Measurements from ENCODE around the gene MYMX.
"Not testable (repeated sequence)": the region's sequence is repeated elsewhere in the genome, so short reads cannot be mapped to it uniquely, and the experiment has no call there.

The MYMX gene

GRCh38 chr6:44194326-44194725 is 22.4 kb upstream of the MYMX start:
- CTCF ChIA-PET, result interaction anchor here (1.0 to 1.8 kb wide), 3 partner anchors 13 to 22 kb away, joined by 3 to 4 read pairs (median 3); no protein-coding TSS in a partner anchor
- H3K4me1 ChIP-seq (ENCODE audit: control extremely low read depth in 1 of 4, control insufficient read depth in 4 of 4, insufficient read depth in 4 of 4, low read length in 3 of 4), result peaks cover 0 to 7% (median 6%) of the 10 kb centered on the region in 4 experiments
- H3K27me3 ChIP-seq (replicated peaks in 2 of 5; ENCODE audit: control insufficient read depth in 4 of 5, insufficient read depth in 5 of 5, low read length in 4 of 5), result no peaks in the 10 kb centered on the region
- no peak overlapping the region for H3K27ac ChIP-seq (ENCODE audit: insufficient read depth in 1 of 2, low read depth in 1 of 2, low read length in 2 of 2, poor library complexity in 1 of 2, severe bottlenecking in 2 of 2)
- POLR2A ChIA-PET, result no interaction called here
- 92% methylated on average over 3 of the region's 5 CpGs for WGBS (ENCODE audit: insufficient coverage)
- no peaks in the 10 kb centered on the region for H3K9me3 ChIP-seq (ENCODE audit: control extremely low read depth in 1 of 5, control insufficient read depth in 4 of 5, insufficient read depth in 2 of 5, low read depth in 1 of 5, low read length in 4 of 5)
- no peak overlapping the region for H3K4me3 ChIP-seq (ENCODE audit: control insufficient read depth in 1 of 7, extremely low read depth in 1 of 7, insufficient read depth in 4 of 7, low read depth in 2 of 7, low read length in 6 of 7)
- no peaks in the 10 kb centered on the region for H3K36me3 ChIP-seq (ENCODE audit: control insufficient read depth in 4 of 4, insufficient read depth in 4 of 4, low read length in 3 of 4)
- no peak for DNase-seq

GRCh38 chr6:44196351-44196750 is 20.4 kb upstream of the MYMX start:
- H3K9me3 ChIP-seq (ENCODE audit: control extremely low read depth in 1 of 5, control insufficient read depth in 4 of 5, insufficient read depth in 2 of 5, low read depth in 1 of 5, low read length in 4 of 5); H3K27ac ChIP-seq (ENCODE audit: insufficient read depth in 1 of 2, low read depth in 1 of 2, low read length in 2 of 2, poor library complexity in 1 of 2, severe bottlenecking in 2 of 2); DNase-seq; H3K36me3 ChIP-seq (ENCODE audit: control insufficient read depth in 4 of 4, insufficient read depth in 4 of 4, low read length in 3 of 4); POLR2A ChIA-PET; H3K4me3 ChIP-seq (ENCODE audit: control insufficient read depth in 1 of 7, extremely low read depth in 1 of 7, insufficient read depth in 4 of 7, low read depth in 2 of 7, low read length in 6 of 7); H3K27me3 ChIP-seq (replicated peaks in 2 of 5; ENCODE audit: control insufficient read depth in 4 of 5, insufficient read depth in 5 of 5, low read length in 4 of 5): not testable (repeated sequence)
- CTCF ChIA-PET, result interaction anchor here (1.3 to 1.8 kb wide), 2 partner anchors 18 to 38 kb away, joined by 3 to 4 read pairs; no protein-coding TSS in a partner anchor
- WGBS (ENCODE audit: insufficient coverage), result 96% methylated on average over 11 of the region's 11 CpGs
- peaks cover 0 to 18% (median 16%) of the 10 kb centered on the region in 4 experiments for H3K4me1 ChIP-seq (ENCODE audit: control extremely low read depth in 1 of 4, control insufficient read depth in 4 of 4, insufficient read depth in 4 of 4, low read length in 3 of 4)

- Histone ChIP-seq H3K36me3 (ENCODE audit: control insufficient read depth in 4 of 4, insufficient read depth in 4 of 4, low read length in 3 of 4) (no peaks in the 10 kb centered on the region), H3K4me1 (ENCODE audit: control extremely low read depth in 1 of 4, control insufficient read depth in 4 of 4, insufficient read depth in 4 of 4, low read length in 3 of 4) (peaks cover 0 to 16% (median 11%) of the 10 kb centered on the region in 4 experiments), H3K27me3 (replicated peaks in 2 of 5; ENCODE audit: control insufficient read depth in 4 of 5, insufficient read depth in 5 of 5, low read length in 4 of 5) (no peaks in the 10 kb centered on the region), H3K4me3 (ENCODE audit: control insufficient read depth in 1 of 7, extremely low read depth in 1 of 7, insufficient read depth in 4 of 7, low read depth in 2 of 7, low read length in 6 of 7) (no peak overlapping the region), H3K27ac (ENCODE audit: insufficient read depth in 1 of 2, low read depth in 1 of 2, low read length in 2 of 2, poor library complexity in 1 of 2, severe bottlenecking in 2 of 2) (no peak overlapping the region), H3K9me3 (ENCODE audit: control extremely low read depth in 1 of 5, control insufficient read depth in 4 of 5, insufficient read depth in 2 of 5, low read depth in 1 of 5, low read length in 4 of 5) (no peaks in the 10 kb centered on the region)
- CTCF ChIA-PET, result no interaction called here
- no peak for DNase-seq
- POLR2A ChIA-PET, result no interaction called here
- 100% methylated on average over 3 of the region's 3 CpGs for WGBS (ENCODE audit: insufficient coverage)
These were observed 18.0 kb upstream of the MYMX start for GRCh38 chr6:44198684-44199083.

GRCh38 chr6:44199883-44200282 is 16.8 kb upstream of the MYMX start:
- DNase-seq, result no peak
- no peaks in the 10 kb centered on the region for H3K9me3 ChIP-seq (ENCODE audit: control extremely low read depth in 1 of 5, control insufficient read depth in 4 of 5, insufficient read depth in 2 of 5, low read depth in 1 of 5, low read length in 4 of 5)
- H3K4me3 ChIP-seq (ENCODE audit: control insufficient read depth in 1 of 7, extremely low read depth in 1 of 7, insufficient read depth in 4 of 7, low read depth in 2 of 7, low read length in 6 of 7), result no peak overlapping the region
- H3K36me3 ChIP-seq (ENCODE audit: control insufficient read depth in 4 of 4, insufficient read depth in 4 of 4, low read length in 3 of 4), result no peaks in the 10 kb centered on the region
- no peaks in the 10 kb centered on the region for H3K27me3 ChIP-seq (replicated peaks in 2 of 5; ENCODE audit: control insufficient read depth in 4 of 5, insufficient read depth in 5 of 5, low read length in 4 of 5)
- peaks cover 0 to 22% (median 11%) of the 10 kb centered on the region in 4 experiments for H3K4me1 ChIP-seq (ENCODE audit: control extremely low read depth in 1 of 4, control insufficient read depth in 4 of 4, insufficient read depth in 4 of 4, low read length in 3 of 4)
- 100% methylated on average over 1 of the region's 4 CpGs for WGBS (ENCODE audit: insufficient coverage)
- no peak overlapping the region for H3K27ac ChIP-seq (ENCODE audit: insufficient read depth in 1 of 2, low read depth in 1 of 2, low read length in 2 of 2, poor library complexity in 1 of 2, severe bottlenecking in 2 of 2)
- POLR2A ChIA-PET, result interaction anchor here (0.6 kb wide), 1 partner anchor 48 kb away, joined by 3 read pairs; no protein-coding TSS in a partner anchor
- CTCF ChIA-PET, result interaction anchor here (0.6 to 1.7 kb wide), 5 partner anchors 10 to 83 kb away, joined by 3 to 4 read pairs (median 3); no protein-coding TSS in a partner anchor

- ChIA-PET POLR2A (no interaction called here), CTCF (interaction anchor here (1.1 to 3.2 kb wide), 7 partner anchors 9 to 81 kb away, joined by 3 to 12 read pairs (median 4); partner anchors contain the start of gene MYMX)
- Histone ChIP-seq H3K4me3 (ENCODE audit: control insufficient read depth in 1 of 7, extremely low read depth in 1 of 7, insufficient read depth in 4 of 7, low read depth in 2 of 7, low read length in 6 of 7) (no peak overlapping the region), H3K9me3 (ENCODE audit: control extremely low read depth in 1 of 5, control insufficient read depth in 4 of 5, insufficient read depth in 2 of 5, low read depth in 1 of 5, low read length in 4 of 5) (no peaks in the 10 kb centered on the region), H3K36me3 (ENCODE audit: control insufficient read depth in 4 of 4, insufficient read depth in 4 of 4, low read length in 3 of 4) (no peaks in the 10 kb centered on the region), H3K27ac (ENCODE audit: insufficient read depth in 1 of 2, low read depth in 1 of 2, low read length in 2 of 2, poor library complexity in 1 of 2, severe bottlenecking in 2 of 2) (no peak overlapping the region), H3K27me3 (replicated peaks in 2 of 5; ENCODE audit: control insufficient read depth in 4 of 5, insufficient read depth in 5 of 5, low read length in 4 of 5) (no peaks in the 10 kb centered on the region), H3K4me1 (ENCODE audit: control extremely low read depth in 1 of 4, control insufficient read depth in 4 of 4, insufficient read depth in 4 of 4, low read length in 3 of 4) (peaks cover 0 to 22% (median 11%) of the 10 kb centered on the region in 4 experiments)
- DNase-seq, result no peak
- 100% methylated on average over 2 of the region's 3 CpGs for WGBS (ENCODE audit: insufficient coverage)
These were observed 15.5 kb upstream of the MYMX start for GRCh38 chr6:44201200-44201599.

GRCh38 chr6:44201638-44202303 is 15.0 kb upstream of the MYMX start:
- H3K9me3 ChIP-seq (ENCODE audit: control extremely low read depth in 1 of 5, control insufficient read depth in 4 of 5, insufficient read depth in 2 of 5, low read depth in 1 of 5, low read length in 4 of 5), result no peaks in the 10 kb centered on the region
- no peaks in the 10 kb centered on the region for H3K27me3 ChIP-seq (replicated peaks in 2 of 5; ENCODE audit: control insufficient read depth in 4 of 5, insufficient read depth in 5 of 5, low read length in 4 of 5)
- no peak for DNase-seq
- WGBS (ENCODE audit: insufficient coverage), result 94% methylated on average over 7 of the region's 11 CpGs
- ChIA-PET POLR2A (no interaction called here), CTCF (interaction anchor here (0.7 to 3.2 kb wide), 6 partner anchors 8 to 23 kb away, joined by 3 to 12 read pairs (median 4); no protein-coding TSS in a partner anchor)
- peaks cover 0 to 22% (median 11%) of the 10 kb centered on the region in 4 experiments for H3K4me1 ChIP-seq (ENCODE audit: control extremely low read depth in 1 of 4, control insufficient read depth in 4 of 4, insufficient read depth in 4 of 4, low read length in 3 of 4)
- H3K36me3 ChIP-seq (ENCODE audit: control insufficient read depth in 4 of 4, insufficient read depth in 4 of 4, low read length in 3 of 4), result no peaks in the 10 kb centered on the region
- no peak overlapping the region for H3K27ac ChIP-seq (ENCODE audit: insufficient read depth in 1 of 2, low read depth in 1 of 2, low read length in 2 of 2, poor library complexity in 1 of 2, severe bottlenecking in 2 of 2)
- no peak overlapping the region for H3K4me3 ChIP-seq (ENCODE audit: control insufficient read depth in 1 of 7, extremely low read depth in 1 of 7, insufficient read depth in 4 of 7, low read depth in 2 of 7, low read length in 6 of 7)

- peaks cover 0 to 22% (median 11%) of the 10 kb centered on the region in 4 experiments for H3K4me1 ChIP-seq (ENCODE audit: control extremely low read depth in 1 of 4, control insufficient read depth in 4 of 4, insufficient read depth in 4 of 4, low read length in 3 of 4)
- no peak for DNase-seq
- ChIA-PET POLR2A (no interaction called here), CTCF (interaction anchor here (1.2 to 3.2 kb wide), 2 partner anchors 8 to 11 kb away, joined by 3 to 12 read pairs; no protein-coding TSS in a partner anchor)
- no peak overlapping the region for H3K27ac ChIP-seq (ENCODE audit: insufficient read depth in 1 of 2, low read depth in 1 of 2, low read length in 2 of 2, poor library complexity in 1 of 2, severe bottlenecking in 2 of 2)
- H3K9me3 ChIP-seq (ENCODE audit: control extremely low read depth in 1 of 5, control insufficient read depth in 4 of 5, insufficient read depth in 2 of 5, low read depth in 1 of 5, low read length in 4 of 5), result no peaks in the 10 kb centered on the region
- WGBS (ENCODE audit: insufficient coverage), result no CpG with 5 or more reads among the region's 4 CpGs
- H3K4me3 ChIP-seq (ENCODE audit: control insufficient read depth in 1 of 7, extremely low read depth in 1 of 7, insufficient read depth in 4 of 7, low read depth in 2 of 7, low read length in 6 of 7), result no peak overlapping the region
- H3K36me3 ChIP-seq (ENCODE audit: control insufficient read depth in 4 of 4, insufficient read depth in 4 of 4, low read length in 3 of 4), result no peaks in the 10 kb centered on the region
- no peaks in the 10 kb centered on the region for H3K27me3 ChIP-seq (replicated peaks in 2 of 5; ENCODE audit: control insufficient read depth in 4 of 5, insufficient read depth in 5 of 5, low read length in 4 of 5)
These were observed 14.3 kb upstream of the MYMX start for GRCh38 chr6:44202332-44202971.
